HG03097 (cell line): ENCODE data around the gene FGG.
"Not testable (repeated sequence)": the region's sequence is repeated elsewhere in the genome, so short reads cannot be mapped to it uniquely, and the experiment has no call there.

Experiments used
- ATAC-seq: cut with Tn5 transposase; IDR thresholded peaks from one replicate; pipeline ENCODE4 v1.9.1; 2021; ENCODE audit not compliant: unreplicated experiment, low FRiP score

The FGG gene

GRCh38 chr4:154614306-154614705 lies 1.9 kb upstream of the FGG start:
- ATAC-seq = no peak

GRCh38 chr4:154611833-154612232 lies 623 bp downstream of the FGG start:
- ATAC-seq = no peak

GRCh38 chr4:154610582-154610981 lies 1.9 kb downstream of the FGG start:
- ATAC-seq = no peak

GRCh38 chr4:154609532-154609931 lies 2.9 kb downstream of the FGG start:
- no peak for ATAC-seq

- ATAC-seq = no peak
These were observed 3.8 kb downstream of the FGG start for GRCh38 chr4:154608361-154609252.

- ATAC-seq = no peak
These were observed 5.4 kb downstream of the FGG start for GRCh38 chr4:154606728-154607723.

GRCh38 chr4:154604696-154605200 lies 7.7 kb downstream of the FGG start:
- ATAC-seq = no peak

- ATAC-seq = no peak
These were observed 9.2 kb downstream of the FGG start for GRCh38 chr4:154603033-154603943.

GRCh38 chr4:154602404-154603020 lies 9.9 kb downstream of the FGG start:
- ATAC-seq = no peak

- no peak for ATAC-seq
These were observed 14.4 kb downstream of the FGG start for GRCh38 chr4:154597798-154598774.

GRCh38 chr4:154597281-154597680 lies 15.2 kb downstream of the FGG start:
- not testable (repeated sequence) for ATAC-seq

- no peak for ATAC-seq
These were observed 16.6 kb downstream of the FGG start for GRCh38 chr4:154595807-154596206.

- ATAC-seq = not testable (repeated sequence)
These were observed 18.1 kb downstream of the FGG start for GRCh38 chr4:154594343-154594742.

- ATAC-seq = no peak
These were observed 18.6 kb downstream of the FGG start for GRCh38 chr4:154593868-154594267.

GRCh38 chr4:154591890-154592289 lies 20.6 kb downstream of the FGG start:
- no peak for ATAC-seq

GRCh38 chr4:154590329-154591006 lies 22.0 kb downstream of the FGG start, which contains the start of gene FGA:
Gene FGA (minus strand): TSS chr4:154590742. CDS start chr4:154590687, 55 bp downstream.
- ATAC-seq = no peak

GRCh38 chr4:154589296-154590197 lies 22.9 kb downstream of the FGG start:
- no peak for ATAC-seq
